K562 (cell line): Measurements from ENCODE around the gene GFOD1. TPM values are rescaled to one million over a fixed set of nuclear protein-coding genes. Genes with fewer than 3 reads are reported as not detected.

Experiments used
- ATF7 ChIP-seq: fragments of 450-650 bp; IDR thresholded peaks from 2 replicates; pipeline ENCODE4 v1.7.1; 2014; ENCODE audit warnings: mild to moderate bottlenecking, moderate library complexity
- KLF16 ChIP-seq: IDR thresholded peaks from 2 replicates; pipeline ENCODE4 v1.6.1; 2016; ENCODE audit warnings: antibody characterized with exemption
- PHB ChIP-seq: fragments of 250-450 bp; sonication (Bioruptor Pico); IDR thresholded peaks from 2 replicates; pipeline ENCODE4 v1.5.0; 2021
- SMARCA4 ChIP-seq: fragments of 450-650 bp; IDR thresholded peaks from 2 replicates; pipeline ENCODE4 v1.6.1; 2016
- TCF7 ChIP-seq: sonication (generic); IDR thresholded peaks from 2 replicates; pipeline ENCODE4 v1.6.1; 2016; ENCODE audit warnings: antibody characterized with exemption, borderline replicate concordance
- YY1 ChIP-seq, 3 experiments: IDR thresholded peaks; 2 replicates each; pipeline ENCODE4 v1.6.1; 2011; ENCODE audit warnings: low read length in 2 of 3, mild to moderate bottlenecking in 2 of 3, moderate library complexity in 2 of 3, borderline replicate concordance in 1 of 3, control low read depth in 1 of 3, low read depth in 1 of 3; ENCODE audit not compliant: insufficient read depth in 3 of 3, insufficient replicate concordance in 2 of 3, control insufficient read depth in 1 of 3, insufficient read length in 1 of 3; ENCODE audit errors: extremely low read depth in 1 of 3
- ZBTB17 ChIP-seq: fragments of 450-650 bp; formaldehyde crosslinking; IDR thresholded peaks from 2 replicates; pipeline ENCODE4 v1.4.0; 2020; ENCODE audit warnings: mild to moderate bottlenecking
- polyA plus RNA-seq, 8 experiments: library from polyadenylated mRNA; depleted of rRNA in 4 of 8; stranded (reverse) in 5 of 8; unstranded in 3 of 8; fragments of >200 nt; fragmentation: Nextera tagmentation in 2 of 8; fragmentation: Illumina TruSeq in 1 of 8; extraction: Ambion mirVana in 2 of 8; extraction: Trizol in 1 of 8; gene quantifications; 2 replicates each; pipeline versions ENCODE4 v1.2.1 to v1.2.3, GENCODE V29; 2011 to 2014; ENCODE audit warnings: inconsistent platforms in 1 of 8, missing spikeins in 1 of 8
- total RNA-seq, 7 experiments: library from RNA; depleted of rRNA in 6 of 7; stranded (reverse); fragments of >200 nt in 6 of 7; fragmentation: Illumina TruSeq in 2 of 7; extraction: Trizol in 2 of 7; gene quantifications; 2 replicates each; pipeline versions ENCODE4 v1.2.1 to v1.2.3, GENCODE V29; 2011 to 2021; ENCODE audit warnings: low replicate concordance in 1 of 7
- TF ChIP-seq, protein P1 (sequence below): fragments of 250-450 bp; sonication (Bioruptor Pico); IDR thresholded peaks from 2 replicates; pipeline ENCODE4 v1.4.0; 2020; ENCODE audit warnings: borderline replicate concordance
- TF ChIP-seq, protein P2 (sequence below): fragments of 450-650 bp; IDR thresholded peaks from 2 replicates; pipeline ENCODE4 v1.6.1; 2018; ENCODE audit not compliant: partially characterized antibody
- TF ChIP-seq, protein P3 (sequence below): fragments of 250-450 bp; sonication (Bioruptor Pico); IDR thresholded peaks from 2 replicates; pipeline ENCODE4 v1.8.0; 2022; ENCODE audit warnings: inconsistent platforms
- TF ChIP-seq, protein P4 (sequence below), 2 experiments: fragments of 200-800 bp in 1 of 2; sonication (Bioruptor generic) in 1 of 2; sonication (generic) in 1 of 2; formaldehyde crosslinking in 1 of 2; IDR thresholded peaks in 1 of 2; conservative IDR thresholded peaks in 1 of 2; 2 replicates each; pipeline versions ENCODE4 v1.5.0 to v1.6.1; 2016 to 2020; ENCODE audit warnings: missing compliant biosample characterization in 1 of 2, missing genetic modification characterization in 1 of 2, missing genetic modification reagents in 1 of 2
- TF ChIP-seq, protein P5 (sequence below): fragments of 450-650 bp; IDR thresholded peaks from 2 replicates; pipeline ENCODE4 v1.6.1; 2016; ENCODE audit warnings: missing biosample characterization, missing genetic modification characterization
- TF ChIP-seq, protein P6 (sequence below): fragments of 200-800 bp; sonication (Bioruptor generic); IDR thresholded peaks from 2 replicates; pipeline ENCODE4 v1.6.1; 2017; ENCODE audit warnings: missing genetic modification characterization, missing compliant biosample characterization

GFOD1 gene
- total and polyA plus RNA-seq, 9 of the 15 experiments (the other 6 are each of a cell fraction or from before 2014, with no cell fraction given): 3.8 to 12.0 (median 8.2) TPM

DNA sequence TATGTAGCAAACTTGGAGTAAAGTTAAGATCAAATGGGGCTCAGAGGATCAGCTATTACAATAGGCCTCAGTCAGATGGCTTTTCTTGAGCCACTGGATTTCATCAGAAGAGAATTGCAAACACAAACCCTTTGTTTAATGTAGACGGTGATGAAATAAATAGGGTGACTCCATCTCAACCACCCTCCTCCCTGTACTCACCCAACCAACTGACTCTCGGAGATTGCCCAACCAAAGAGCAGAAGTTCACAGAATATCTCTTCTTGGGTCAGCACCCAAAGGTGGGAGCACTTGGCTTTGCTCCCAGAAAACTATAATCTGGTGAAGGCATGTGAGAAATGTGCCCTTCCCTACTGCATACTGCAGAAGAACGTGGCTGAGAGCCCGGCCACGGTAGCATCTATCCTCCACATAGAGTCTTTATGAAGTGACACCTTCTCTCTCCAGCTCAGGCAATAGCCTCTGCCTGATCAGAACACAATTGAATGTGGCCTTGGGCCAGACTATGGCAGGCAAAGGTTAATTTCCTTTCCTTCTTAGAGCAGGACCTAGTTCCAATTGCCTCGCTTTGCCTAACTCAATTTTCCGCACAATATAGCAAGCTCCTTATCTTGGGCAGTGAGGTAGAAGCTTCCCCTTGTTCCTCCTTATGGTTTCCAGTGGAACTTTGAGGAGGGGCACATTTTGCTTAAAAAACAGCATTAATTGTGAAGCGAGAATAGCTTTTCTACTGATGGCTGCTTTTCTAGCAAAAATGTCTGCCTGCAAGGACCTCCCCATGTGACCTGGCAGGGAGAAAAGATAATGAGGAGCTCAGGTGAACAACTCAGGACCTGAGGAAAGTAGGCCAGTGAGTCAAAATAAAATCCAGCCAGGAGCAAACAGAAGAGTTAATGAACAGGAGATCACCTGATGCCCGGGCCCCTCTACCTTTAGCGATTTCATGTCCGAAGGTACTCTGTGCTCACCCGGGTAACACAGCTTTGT lies 79.4 kb downstream of the GFOD1 start (continued):
- TF ChIP-seq, protein P1, sequence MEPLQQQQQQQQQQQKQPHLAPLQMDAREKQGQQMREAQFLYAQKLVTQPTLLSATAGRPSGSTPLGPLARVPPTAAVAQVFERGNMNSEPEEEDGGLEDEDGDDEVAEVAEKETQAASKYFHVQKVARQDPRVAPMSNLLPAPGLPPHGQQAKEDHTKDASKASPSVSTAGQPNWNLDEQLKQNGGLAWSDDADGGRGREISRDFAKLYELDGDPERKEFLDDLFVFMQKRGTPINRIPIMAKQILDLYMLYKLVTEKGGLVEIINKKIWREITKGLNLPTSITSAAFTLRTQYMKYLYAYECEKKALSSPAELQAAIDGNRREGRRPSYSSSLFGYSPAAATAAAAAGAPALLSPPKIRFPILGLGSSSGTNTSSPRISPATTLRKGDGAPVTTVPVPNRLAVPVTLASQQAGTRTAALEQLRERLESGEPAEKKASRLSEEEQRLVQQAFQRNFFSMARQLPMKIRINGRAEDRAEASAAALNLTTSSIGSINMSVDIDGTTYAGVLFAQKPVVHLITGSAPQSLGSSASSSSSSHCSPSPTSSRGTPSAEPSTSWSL (CRISPR knock-in tag): no peak
- TF ChIP-seq ZBTB17 (CRISPR knock-in tag) (no peak), SMARCA4 (peak; percentile 75; the same call in 1 of the 2 replicates), KLF16 (peak; percentile 58), YY1 (IDR thresholded peaks at IDR 0.05; ENCODE audit: borderline replicate concordance in 1 of 3, control insufficient read depth in 1 of 3, extremely low read depth in 1 of 3, insufficient read depth in 3 of 3, insufficient read length in 1 of 3, insufficient replicate concordance in 2 of 3, low read depth in 1 of 3, low read length in 2 of 3) (no peak), TCF7 (no peak), PHB (CRISPR knock-in tag) (no peak), ATF7 (0 out of 2 replicates have a peak, but pooled peaks have one; percentile 34)
- TF ChIP-seq, protein P2, sequence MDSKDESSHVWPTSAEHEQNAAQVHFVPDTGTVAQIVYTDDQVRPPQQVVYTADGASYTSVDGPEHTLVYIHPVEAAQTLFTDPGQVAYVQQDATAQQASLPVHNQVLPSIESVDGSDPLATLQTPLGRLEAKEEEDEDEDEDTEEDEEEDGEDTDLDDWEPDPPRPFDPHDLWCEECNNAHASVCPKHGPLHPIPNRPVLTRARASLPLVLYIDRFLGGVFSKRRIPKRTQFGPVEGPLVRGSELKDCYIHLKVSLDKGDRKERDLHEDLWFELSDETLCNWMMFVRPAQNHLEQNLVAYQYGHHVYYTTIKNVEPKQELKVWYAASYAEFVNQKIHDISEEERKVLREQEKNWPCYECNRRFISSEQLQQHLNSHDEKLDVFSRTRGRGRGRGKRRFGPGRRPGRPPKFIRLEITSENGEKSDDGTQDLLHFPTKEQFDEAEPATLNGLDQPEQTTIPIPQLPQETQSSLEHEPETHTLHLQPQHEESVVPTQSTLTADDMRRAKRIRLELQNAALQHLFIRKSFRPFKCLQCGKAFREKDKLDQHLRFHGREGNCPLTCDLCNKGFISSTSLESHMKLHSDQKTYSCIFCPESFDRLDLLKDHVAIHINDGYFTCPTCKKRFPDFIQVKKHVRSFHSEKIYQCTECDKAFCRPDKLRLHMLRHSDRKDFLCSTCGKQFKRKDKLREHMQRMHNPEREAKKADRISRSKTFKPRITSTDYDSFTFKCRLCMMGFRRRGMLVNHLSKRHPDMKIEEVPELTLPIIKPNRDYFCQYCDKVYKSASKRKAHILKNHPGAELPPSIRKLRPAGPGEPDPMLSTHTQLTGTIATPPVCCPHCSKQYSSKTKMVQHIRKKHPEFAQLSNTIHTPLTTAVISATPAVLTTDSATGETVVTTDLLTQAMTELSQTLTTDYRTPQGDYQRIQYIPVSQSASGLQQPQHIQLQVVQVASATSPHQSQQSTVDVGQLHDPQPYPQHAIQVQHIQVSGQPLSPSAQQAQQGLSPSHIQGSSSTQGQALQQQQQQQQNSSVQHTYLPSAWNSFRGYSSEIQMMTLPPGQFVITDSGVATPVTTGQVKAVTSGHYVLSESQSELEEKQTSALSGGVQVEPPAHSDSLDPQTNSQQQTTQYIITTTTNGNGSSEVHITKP: peak; percentile 40
- TF ChIP-seq, protein P3, sequence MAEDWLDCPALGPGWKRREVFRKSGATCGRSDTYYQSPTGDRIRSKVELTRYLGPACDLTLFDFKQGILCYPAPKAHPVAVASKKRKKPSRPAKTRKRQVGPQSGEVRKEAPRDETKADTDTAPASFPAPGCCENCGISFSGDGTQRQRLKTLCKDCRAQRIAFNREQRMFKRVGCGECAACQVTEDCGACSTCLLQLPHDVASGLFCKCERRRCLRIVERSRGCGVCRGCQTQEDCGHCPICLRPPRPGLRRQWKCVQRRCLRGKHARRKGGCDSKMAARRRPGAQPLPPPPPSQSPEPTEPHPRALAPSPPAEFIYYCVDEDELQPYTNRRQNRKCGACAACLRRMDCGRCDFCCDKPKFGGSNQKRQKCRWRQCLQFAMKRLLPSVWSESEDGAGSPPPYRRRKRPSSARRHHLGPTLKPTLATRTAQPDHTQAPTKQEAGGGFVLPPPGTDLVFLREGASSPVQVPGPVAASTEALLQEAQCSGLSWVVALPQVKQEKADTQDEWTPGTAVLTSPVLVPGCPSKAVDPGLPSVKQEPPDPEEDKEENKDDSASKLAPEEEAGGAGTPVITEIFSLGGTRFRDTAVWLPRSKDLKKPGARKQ (CRISPR knock-in tag): 0 out of 2 replicates have a peak, but pooled peaks have one; percentile 72
- TF ChIP-seq, protein P4, sequence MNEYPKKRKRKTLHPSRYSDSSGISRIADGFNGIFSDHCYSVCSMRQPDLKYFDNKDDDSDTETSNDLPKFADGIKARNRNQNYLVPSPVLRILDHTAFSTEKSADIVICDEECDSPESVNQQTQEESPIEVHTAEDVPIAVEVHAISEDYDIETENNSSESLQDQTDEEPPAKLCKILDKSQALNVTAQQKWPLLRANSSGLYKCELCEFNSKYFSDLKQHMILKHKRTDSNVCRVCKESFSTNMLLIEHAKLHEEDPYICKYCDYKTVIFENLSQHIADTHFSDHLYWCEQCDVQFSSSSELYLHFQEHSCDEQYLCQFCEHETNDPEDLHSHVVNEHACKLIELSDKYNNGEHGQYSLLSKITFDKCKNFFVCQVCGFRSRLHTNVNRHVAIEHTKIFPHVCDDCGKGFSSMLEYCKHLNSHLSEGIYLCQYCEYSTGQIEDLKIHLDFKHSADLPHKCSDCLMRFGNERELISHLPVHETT (CRISPR knock-in tag; conservative IDR thresholded peaks at IDR 0.05 in 1 of 2, IDR thresholded peaks at IDR 0.05 in 1 of 2): peak in 1 of 2 experiments; percentile 80; a peak in 2 of 4 replicates
- TF ChIP-seq, protein P5, sequence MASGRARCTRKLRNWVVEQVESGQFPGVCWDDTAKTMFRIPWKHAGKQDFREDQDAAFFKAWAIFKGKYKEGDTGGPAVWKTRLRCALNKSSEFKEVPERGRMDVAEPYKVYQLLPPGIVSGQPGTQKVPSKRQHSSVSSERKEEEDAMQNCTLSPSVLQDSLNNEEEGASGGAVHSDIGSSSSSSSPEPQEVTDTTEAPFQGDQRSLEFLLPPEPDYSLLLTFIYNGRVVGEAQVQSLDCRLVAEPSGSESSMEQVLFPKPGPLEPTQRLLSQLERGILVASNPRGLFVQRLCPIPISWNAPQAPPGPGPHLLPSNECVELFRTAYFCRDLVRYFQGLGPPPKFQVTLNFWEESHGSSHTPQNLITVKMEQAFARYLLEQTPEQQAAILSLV (tag): 0 out of 2 replicates have a peak, but pooled peaks have one; percentile 14
- TF ChIP-seq, protein P6, sequence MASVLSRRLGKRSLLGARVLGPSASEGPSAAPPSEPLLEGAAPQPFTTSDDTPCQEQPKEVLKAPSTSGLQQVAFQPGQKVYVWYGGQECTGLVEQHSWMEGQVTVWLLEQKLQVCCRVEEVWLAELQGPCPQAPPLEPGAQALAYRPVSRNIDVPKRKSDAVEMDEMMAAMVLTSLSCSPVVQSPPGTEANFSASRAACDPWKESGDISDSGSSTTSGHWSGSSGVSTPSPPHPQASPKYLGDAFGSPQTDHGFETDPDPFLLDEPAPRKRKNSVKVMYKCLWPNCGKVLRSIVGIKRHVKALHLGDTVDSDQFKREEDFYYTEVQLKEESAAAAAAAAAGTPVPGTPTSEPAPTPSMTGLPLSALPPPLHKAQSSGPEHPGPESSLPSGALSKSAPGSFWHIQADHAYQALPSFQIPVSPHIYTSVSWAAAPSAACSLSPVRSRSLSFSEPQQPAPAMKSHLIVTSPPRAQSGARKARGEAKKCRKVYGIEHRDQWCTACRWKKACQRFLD (CRISPR knock-in tag): 0 out of 2 replicates have a peak, but pooled peaks have one; percentile 71
